ENCODE results near the gene NUP93.

- TF ChIP-seq POLR2A (IDR thresholded peaks at IDR 0.05; ENCODE audit: borderline replicate concordance, extremely low read depth, insufficient read depth, insufficient read length) (no peak), RAD21 (IDR thresholded peaks at IDR 0.05; ENCODE audit: low read depth) (no peak), CEBPB (IDR thresholded peaks at IDR 0.05; ENCODE audit: low read depth) (no peak), CTCF (IDR thresholded peaks at IDR 0.05 in 2 of 3, conservative IDR thresholded peaks at IDR 0.05 in 1 of 3; ENCODE audit: borderline replicate concordance in 1 of 3, insufficient read depth in 1 of 3, low read depth in 2 of 3, low read length in 2 of 3) (no peak), SIN3A (IDR thresholded peaks at IDR 0.05; ENCODE audit: low read depth) (no peak), REST (IDR thresholded peaks at IDR 0.05; ENCODE audit: low read depth) (no peak), EZH2phosphoT487 (IDR thresholded peaks at IDR 0.05; ENCODE audit: borderline replicate concordance) (no peak), SP1 (IDR thresholded peaks at IDR 0.05; ENCODE audit: low read depth) (no peak), POLR2AphosphoS5 (IDR thresholded peaks at IDR 0.05; ENCODE audit: low read depth, low read length) (no peak), EZH2 (IDR thresholded peaks at IDR 0.05) (no peak), FOSL1 (IDR thresholded peaks at IDR 0.05; ENCODE audit: low read depth) (no peak)
Measured at GRCh38 chr16:56891685-56892084, 161.8 kb downstream of the NUP93 start.

Measured in HCT116 (cell line).